Stimulated activated CD4-positive, alpha-beta T cell treated with anti-CD3 and anti-CD28 coated beads, TNF-alpha, amount 100 ng/mL, for 48 hours (primary cell): ENCODE results near the gene IGFN1.
A peak's percentile ranks its signal among the peaks of the same experiment; 100 is the strongest.
"Not testable (repeated sequence)": the region's sequence is repeated elsewhere in the genome, so short reads cannot be mapped to it uniquely, and the experiment has no call there.

Experiments
- DNase-seq, 3 donors: peaks; one replicate each; pipeline ENCODE4 v3.0.0-alpha.2; 2020; ENCODE audit warnings: low read depth in 3 of 3

Gene IGFN1

DNA sequence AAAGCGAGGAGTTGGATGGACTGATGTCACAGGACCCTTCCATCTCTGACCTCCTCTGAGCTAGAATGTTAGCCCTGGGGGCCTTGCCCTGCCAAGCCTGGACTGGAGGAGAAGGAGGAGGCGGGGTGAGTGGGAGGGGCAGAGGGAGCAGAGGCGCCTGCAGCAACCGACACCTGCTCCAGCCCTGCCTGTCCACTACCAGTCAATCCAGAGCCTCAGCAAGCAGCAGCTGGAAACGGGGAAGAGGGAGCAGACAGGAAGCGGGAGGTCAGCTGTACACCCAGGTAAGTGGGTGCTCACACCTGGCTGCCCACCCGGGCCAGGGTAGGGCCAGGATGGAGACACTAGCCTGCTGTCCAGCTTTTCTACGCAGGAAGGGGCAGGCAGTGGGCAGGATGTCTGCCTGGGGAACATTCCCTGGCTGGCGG, at the start of gene IGFN1:
IGFN1 (plus strand) TSS at position 201 of the 428 bp plus-strand sequence. CDS start 2,470 bp downstream, outside the sequence.
- DNase-seq, result no peak

DNA sequence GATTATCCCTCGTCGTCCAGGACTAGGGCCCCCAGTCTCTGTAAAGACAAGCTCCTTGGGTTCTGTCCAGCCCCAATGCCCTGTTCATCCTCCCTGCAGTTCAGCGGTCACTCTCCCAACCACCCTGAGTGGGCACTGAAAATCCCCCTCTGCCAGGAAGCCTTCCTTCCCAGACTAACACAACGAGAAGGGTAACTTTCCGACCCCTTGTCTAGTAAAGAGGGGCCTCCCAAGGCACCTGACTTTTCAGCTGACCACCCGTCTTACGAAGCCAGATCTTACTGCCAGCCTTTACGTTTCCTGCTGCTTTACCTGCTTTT, 49.7 kb upstream of the IGFN1 start:
- DNase-seq, result no peak

DNA sequence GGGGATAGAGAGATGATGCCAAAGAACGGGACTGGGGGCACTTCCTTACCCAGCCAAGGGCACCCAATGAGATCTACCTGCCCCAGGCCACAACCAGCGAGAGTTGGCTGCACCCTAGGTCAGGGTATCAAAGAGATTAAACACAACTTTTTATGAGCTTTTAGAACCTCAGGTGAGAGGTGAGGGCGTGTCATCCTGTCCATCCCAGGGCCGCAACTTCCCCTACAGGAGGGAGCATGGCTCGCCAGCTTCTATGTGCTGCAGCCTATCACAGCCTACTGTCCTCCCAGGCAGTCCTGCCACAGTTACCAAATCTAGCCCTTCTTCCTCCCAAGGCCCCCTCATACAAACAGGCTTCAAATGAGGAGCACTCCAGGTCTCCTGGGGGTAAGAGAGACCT, 49.2 kb upstream of the IGFN1 start:
- no peak for DNase-seq

DNA sequence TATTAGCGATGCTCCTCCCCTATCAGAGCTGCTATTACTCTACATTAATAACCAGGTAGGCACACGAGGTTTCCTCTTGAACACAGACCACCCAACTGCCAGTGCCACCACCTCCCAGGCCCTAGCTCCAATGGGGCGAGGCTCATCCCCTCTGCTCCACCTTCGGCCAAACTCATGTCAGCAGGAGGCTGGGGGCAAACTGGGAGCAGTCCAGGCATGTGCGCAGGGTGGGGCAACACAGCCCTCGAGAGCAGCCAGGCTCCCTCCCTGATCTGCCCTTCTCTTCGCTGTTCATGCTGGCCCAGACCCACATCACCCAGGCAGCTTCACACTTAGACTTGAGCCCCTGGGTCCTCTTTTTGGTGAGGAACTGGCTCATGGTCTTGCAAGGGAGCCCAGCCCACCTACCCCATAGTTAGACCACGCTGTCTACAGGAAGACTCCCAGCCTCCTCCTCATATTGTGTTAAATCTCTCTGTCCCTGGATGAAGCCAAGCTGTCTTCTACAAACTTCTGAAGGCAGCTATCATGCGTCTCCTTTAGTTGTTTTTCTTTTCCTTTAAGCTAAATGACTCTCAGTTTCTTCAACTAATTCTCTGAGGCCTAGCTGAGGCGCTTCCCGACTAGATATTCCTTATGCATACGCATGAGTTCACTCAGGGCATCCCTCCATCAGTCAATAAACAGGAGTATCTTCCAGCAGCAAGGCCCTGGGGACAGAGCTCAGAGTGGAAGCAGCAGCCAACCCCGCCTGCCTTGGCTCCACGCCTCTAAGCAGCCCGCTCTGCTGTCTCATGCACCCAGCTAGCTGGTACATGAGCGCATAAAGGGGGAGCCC, 48.4 kb upstream of the IGFN1 start:
- DNase-seq, result no peak

DNA sequence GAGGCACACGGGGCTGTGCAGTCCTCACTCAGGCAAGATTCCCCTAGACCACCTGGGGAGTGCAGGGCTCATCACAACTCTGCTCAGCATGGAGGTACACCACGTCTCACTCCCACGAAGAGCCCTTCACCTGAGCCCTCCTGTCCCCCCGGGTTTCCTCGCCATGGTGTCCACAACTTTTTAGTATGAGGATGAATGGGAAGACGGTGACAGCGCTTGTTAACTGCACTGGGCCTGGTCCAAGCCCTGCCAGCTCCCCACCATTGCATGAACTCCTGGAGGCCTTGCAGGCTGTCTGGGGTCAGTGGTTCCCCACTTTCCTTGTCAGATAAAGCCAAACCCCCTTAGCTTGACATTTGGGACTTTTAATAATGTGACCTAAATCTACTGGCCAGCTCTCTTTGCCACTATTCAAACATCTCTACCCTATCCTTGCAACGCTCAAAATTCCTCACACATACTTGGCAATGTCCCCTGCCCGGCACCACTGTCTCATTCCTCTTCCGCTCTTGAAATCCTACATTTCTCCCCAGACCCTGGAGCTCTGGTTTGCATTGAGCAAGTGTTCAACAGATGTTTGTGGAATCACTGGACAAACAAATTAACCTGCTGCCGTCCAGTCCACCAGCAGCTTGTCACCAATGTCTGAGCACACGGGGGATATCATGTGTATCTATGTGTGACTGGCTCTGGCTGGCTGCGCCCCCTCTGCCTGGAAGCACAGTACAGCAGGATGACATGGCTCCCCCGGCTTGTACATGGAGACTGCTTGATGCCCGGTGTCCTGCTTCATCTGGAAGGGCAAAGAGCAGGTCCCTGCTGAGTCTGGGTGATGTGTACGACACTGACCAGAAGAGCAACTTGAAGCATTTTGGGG, 47.5 kb upstream of the IGFN1 start:
- no peak for DNase-seq

DNA sequence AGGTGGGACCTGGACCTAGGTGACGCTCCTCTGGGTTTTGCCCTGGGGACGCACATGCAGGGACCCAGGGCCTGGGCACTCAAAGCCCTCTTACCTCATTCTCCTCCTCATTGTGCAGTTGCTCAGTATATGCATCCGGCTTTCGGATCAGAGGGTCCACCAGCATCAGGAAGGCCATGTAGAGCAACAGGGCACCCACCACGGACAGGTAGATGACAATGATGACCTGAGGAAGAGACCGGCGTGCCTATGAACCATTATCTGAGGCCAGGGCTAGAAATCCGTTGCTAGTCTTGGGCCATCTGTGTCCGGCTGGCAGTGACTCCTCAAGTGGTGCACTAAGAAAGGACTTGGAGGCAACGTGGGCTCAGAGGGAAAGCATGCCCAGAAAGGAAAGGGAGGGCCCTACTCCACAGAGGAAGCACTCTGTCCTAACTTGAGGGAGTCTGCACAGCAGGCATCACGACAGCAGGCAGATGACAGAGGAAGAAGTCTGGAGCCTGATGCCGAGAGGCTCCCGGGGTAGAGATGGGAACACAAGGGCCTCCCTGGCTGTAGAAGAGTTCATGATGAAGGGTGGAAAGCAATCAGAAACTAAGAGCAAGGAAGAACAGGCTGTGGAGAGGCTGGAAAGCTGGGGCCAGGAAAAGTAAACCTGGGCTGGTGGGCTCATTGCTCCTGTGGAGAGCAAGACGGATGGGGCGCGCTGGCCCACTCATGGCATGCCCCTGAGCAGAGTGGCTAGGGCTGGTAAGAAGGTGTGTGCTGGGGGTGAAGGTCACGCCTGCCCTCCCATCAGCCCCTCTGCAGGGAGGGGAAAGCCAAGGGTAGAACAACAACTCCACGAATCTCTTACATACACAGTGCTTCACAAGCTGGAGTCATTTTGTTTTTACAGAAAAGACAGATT, 46.6 kb upstream of the IGFN1 start:
- no peak for DNase-seq

DNA sequence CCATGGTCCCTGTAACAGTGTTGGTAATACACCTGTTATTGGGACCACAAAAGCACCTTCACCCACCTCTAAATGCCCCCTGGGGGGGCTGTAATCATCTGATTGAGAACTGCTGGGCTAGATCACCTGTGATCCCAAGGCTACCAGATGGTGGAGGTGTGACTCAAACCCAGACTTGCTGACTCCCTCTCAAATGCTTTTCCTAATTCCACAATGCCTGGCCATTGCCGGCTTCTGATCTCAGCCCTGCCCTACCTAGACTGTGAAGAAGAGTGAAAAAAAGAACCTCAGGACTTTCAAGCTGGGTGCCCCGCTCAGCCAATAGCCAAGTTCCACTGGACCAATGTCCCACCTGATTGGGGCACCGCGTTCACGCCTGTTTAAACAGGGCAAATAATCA, 45.9 kb upstream of the IGFN1 start:
- DNase-seq, result no peak

DNA sequence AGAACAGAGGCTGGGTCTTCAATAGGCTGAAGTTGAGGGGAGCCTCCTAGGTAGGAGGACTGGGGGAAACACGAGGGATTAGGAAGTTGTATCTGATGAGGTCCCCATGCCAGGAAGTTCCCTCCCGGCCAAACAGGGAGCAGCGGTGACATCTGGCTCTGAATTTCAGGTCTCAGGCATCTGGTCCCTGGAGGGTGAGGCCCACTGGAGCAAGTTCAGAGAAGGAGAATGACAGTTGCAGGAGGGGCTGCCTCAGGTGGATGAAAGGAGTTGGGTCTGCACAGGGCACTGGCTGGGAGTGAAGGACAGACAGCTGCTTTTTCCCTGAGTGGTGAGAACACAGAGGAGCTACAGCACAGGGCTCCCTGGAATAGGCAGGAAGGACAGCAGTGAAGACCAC, 45.5 kb upstream of the IGFN1 start:
- no peak for DNase-seq

DNA sequence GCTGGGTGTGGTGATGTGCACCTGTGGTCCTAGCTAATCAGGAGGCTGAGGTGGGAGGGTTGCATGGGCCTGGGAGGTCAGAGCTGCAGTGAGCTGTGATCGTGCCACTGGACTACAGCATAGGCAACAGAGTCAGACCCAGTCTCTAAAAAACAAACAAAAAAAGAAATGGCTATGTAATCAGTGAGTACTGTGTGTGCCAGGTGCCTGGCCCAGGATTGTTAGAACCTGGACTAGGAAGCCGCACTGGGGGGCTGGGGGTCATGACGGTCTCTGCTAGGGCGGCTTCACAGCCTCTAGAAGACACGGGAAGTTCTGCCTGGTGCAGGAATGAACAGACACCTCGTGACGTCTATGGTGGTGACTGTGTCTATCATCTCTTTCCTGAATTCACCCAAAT, 44.8 kb upstream of the IGFN1 start:
- no peak for DNase-seq

DNA sequence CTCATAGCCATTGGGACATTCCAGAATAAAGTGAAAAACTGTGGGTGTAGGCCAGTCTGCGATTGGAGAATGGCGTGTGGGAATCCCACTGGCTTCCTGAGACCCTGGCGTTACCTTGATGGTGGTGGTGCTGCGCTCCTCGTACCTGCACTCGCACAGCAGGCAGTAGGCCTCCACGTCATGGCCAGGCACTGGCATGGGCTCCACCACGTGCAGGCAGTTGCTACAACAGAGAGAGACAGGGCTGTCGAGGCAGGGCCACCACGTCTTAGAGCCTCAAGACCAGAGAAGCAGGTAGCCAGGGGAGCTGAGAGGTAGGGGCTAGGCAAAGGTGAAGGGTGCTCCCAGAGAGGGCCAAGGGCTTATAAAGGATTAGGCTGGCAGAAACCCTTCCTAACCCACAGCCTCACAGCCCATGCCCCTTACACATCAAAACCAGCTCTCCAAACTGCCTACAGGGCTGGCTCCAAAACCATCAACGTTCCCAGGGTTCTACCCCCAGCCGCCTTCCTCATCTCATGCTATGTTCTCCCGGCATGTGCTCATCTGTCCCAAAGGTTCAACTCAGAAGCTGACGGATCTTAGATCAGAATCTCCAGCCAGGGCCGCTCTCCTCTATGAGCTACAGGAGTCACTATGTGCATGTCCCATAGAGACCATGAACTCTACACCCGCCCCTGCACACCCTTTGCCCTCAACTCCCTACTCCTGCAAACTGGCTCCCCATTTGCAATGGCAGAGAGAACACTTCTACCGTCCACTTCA, 43.8 kb upstream of the IGFN1 start:
- DNase-seq, result no peak

DNA sequence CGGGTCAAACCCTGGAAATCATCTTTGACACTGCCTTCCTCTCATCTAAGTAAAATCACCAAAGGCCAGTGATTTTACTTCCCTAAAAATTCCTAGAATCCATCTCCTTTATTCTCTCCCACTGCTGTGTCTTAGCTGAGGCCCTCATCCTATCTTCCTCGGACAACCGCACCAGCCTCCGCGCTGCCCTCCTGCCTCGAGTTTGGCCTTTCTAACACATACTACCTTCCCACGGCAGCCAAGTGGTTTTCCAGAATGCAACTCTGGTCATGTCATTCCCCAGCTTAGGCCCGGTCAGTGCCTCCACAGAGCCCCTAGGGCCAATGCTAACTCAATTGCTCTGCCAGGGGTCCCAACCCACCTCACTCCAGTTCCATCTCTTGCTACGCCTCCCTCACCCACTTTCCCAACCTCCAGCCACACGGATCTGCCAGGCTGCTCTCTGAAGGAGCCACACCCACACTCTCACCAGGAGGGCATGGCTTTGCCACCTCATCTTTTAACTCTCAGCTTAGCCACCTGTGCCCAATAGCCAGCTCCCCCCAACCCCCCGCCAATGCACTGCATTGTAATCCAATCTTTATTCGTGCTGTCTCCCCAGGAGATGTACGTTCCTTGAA, 43.1 kb upstream of the IGFN1 start:
- no peak for DNase-seq

DNA sequence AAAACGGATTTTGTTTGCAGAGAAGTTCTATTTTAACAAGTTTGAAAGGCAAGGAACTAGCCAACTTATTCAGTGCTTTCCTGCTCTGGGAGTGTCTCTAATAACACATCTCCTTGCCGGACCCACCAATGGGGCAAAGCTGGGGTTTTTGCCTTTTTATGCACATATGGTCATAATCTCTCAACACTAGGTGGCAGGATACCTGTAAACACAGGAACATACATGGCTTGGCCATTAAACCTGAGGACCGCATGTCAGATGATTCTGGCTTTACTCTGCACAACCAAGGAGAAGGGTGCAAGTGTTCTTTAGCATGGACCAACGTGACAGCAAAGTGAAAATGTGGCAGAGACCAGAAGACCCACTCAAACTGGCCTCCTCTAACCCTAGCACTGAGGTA, 41.2 kb upstream of the IGFN1 start:
- no peak for DNase-seq

DNA sequence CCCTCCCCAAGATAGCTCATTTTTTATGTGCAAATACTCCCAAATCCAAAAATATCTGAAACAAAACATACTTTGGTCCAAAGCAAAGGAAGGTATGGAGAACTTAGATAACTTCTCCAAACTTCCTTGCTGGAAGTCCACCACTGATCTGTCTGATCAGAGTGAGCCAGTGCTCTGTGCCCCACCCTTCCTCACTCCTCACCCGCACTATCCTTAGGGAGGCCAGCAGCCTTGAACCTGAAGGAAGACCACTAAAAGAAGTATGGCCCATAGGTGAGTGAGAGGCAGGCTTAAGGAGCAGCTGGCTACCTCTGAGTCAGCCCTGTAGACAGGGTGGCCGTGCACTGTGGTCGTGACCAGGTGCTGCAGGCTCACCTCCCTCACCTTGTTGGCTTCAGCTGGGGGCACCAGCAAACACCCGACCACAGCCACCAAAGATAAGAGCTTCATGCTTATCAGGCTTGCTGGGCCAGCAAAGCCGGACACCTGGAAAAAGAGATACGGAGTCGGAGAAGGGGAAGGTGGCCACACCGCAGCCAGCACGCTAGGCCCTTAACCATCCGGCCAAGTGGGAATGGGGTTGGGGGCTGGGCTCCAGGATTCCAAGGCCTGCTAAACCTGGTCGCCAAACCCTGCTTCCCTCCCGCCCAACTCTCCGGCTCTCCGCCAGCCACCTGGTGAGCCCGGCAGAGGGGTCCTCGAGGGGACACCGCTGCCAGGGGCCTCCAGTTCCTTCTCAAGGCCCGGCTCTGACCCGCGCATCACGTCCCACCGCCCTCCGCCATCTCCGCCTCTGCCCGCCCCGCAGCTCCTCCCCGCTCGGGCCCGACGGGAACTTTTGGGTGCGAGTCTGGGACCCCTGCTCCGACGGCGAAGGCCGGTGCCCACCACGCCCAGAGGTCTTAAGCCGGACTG, 36.9 kb upstream of the IGFN1 start:
- DNase-seq, result no peak

DNA sequence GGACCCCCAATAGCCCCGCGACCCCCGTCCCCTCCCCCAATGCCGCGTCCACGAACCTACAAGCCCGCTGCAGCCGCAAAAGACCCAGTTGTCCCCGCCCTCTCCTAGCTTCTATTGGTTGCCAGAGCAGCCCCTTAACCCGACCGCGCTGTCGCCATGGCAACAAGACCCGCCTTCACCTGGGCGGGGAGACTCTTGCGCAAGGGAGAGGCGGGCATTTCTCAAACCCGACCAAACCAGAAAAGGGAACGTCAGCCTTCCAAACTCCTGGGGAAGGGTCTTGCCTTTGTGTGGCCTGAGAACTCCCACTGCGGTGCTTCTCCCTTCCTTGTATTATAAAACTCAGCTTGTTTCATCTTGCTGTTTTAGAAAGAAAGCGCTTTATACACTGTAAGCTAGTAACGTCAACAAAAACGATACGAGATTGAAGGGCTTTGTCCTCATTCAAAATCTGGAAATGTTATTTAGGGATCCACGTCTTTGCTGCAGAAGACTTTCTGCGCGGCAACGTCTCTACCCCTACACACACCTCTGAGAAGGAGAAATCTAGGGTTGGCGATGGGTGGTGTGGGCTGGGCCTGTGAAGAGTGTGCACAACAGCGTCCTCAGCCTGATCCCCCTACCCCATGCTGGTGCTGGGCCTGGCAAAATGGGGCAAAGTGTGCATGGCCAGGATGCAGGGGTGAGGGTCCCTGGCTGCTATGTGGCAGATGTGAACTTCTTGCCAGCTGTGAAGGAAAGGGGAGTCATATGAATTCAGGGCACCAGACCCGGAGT, 36.0 kb upstream of the IGFN1 start, which contains the start of gene TMEM9:
TMEM9 (minus strand) TSS at position 86 of the 777 bp plus-strand sequence. CDS start 551 bp downstream, outside the sequence.
- peak; percentile 94 to 98 (median 97) for DNase-seq

DNA sequence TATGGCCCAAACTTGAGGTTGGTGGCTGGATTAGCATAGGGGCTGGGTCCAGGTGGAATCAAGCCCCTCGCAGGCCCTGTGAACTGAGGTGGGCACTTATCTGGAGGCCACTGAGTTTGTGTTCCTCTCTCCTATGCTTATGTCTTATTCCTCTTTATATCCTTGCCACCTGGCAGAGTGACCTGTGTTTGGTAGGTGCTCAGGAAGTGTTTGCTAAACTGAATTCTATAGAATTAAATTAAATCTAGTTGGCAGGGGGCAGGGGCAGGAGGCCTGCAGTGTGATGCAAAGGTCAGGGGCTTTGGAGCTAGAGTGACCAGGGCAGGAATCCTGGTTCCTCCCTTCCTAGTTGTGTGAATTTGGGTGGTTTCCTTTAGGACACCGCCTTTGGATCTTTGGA, 35.3 kb upstream of the IGFN1 start:
- DNase-seq, result no peak

DNA sequence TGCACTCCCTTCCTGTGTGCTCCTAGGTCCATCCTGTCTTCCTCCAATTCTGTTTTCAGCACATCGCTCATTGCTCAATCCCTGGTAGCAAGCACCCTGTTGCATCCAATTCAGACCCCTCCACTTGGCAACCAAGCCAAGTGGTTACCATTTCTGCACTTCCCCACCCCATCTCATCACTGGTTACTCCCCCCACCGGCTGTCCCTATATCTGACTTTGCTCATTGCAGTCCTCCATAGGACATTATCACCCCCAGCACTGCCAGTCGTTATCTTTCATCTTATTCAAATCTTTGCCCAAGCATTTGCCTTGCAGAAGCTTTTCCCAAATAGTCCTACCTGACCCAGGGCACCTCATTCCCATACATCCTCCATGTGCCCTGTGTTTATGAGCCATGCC, 34.3 kb upstream of the IGFN1 start:
- no peak for DNase-seq

DNA sequence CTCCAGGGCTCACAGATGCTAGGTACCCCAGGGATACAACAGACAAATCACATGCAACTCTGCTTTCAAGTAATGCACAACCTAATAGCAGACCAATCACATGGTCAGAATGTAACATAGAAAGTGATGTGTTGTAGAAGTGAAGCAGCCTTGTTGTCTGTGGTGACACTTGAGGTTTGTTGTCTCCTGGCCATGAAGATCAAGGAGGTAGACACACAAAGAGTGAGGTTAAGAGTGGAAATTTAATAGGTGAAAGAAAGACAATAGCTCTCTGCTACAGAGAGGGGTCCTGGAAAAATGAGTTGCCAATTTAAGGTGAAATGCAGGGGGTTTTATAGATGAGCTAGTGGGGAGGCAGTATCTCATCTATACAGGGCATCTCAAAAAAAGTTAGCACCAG, 33.8 kb upstream of the IGFN1 start:
- no peak for DNase-seq

DNA sequence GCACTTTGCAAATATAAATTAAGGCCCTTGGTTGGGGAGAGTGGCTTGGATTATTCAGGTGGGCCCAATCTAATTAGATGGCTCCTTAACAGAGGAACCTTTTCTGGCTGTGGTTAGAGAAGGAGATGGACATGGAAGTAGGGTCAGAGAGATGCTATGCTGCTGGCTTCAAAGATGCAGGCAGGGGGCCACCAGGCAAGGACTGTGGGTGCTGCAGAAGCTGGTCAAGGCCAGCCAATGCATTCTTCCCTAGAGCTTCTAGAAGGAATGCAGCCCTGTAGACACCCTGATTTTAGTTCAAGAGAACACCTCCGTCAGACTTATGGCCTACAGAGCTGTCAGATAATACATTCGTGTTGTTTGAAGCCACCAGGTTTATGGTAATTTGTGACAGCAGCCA, 32.7 kb upstream of the IGFN1 start:
- DNase-seq, result no peak

DNA sequence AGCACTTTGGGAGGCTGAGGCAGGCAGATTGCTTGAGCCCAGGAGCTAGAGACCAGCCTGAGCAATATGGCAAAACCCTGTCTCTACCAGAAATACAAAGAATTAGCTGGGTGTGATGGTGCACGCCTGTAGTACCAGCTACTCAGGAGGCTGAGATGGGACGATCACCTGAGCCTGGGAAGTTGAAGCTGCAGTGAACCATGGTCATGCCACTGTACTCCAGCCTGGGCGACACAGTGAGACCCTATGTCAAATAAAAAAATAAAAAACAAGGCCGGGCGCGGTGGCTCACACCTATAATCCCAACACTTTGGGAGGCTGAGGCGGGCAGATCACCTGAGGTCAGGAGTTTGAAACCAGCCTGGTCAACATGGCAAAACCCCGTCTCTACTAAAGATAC, 27.6 kb upstream of the IGFN1 start:
- DNase-seq, result not testable (repeated sequence)
